Activated T-cell treated with anti-CD3 and anti-CD28 coated beads for 4 hours (primary cell): Measurements from ENCODE around the gene KMT5B.
A peak's percentile ranks its signal among the peaks of the same experiment; 100 is the strongest.

Source experiments
- DNase-seq: peaks from one replicate; pipeline ENCODE4 v3.0.0-alpha.2; 2020

KMT5B gene

GRCh38 chr11:68215524-68216170 lies 2.6 kb upstream of the KMT5B start:
- no peak for DNase-seq

DNA sequence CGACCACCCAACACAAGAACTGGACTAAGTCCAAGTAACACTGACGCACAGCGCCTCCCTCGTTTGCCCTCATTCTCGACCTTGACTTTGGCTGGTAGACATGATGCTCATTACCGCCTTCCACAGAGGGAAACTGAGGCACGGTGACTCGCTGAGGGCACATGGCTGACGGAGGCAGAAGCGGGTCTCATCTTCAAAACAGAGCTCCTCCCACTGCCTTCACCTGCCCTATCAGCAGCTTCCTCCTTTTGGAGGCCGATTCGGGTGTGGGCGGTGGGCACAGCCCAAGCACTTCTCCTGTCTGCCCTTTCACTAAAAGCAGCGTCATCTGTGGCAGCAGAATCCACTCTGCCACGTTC lies 2.0 kb upstream of the KMT5B start:
- DNase-seq = no peak

DNA sequence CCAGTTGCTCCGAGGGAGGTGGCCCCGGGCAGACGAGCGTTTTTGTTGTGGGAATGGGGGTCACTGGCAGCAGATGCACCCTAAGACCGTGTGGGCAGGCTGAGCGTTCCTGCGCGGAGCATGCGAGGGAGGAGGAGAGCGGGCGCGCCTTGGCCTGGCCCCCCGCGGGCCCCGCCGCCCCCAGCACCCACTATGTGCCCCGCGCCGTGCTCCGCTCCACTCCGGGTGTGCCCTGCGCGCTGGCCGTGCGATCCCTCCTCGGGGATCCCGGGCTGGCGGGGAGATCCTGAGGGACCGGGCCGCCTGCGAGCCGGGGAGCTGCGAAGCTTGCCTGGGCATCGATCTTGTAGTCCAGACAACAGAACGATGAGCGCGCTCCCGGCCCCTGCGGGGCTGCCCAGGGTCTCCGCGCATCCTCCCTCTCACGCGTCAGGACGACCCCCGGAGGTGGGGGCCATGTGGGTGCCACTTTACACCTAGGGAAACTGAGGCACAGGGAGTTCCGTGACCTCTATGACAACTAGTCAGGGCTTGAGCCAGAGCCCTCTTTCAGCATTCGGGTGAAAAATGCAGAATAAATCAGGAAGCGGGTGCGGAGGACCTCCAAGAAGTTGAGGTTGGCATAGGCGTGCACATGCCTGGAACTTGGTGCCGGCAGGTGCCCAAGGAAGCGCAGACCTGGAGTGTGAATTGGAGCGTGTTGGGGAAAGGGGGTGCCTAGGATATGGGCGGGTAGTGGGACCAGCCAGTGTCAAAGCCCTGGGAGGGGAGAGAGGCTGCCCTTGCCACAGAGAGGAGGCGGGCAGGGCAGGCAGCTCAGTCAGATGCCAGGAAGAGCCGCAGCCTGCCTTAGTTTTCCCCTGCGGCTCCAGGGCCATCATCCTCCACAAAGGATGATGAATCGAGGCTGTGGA lies 1.3 kb upstream of the KMT5B start:
- no peak for DNase-seq

DNA sequence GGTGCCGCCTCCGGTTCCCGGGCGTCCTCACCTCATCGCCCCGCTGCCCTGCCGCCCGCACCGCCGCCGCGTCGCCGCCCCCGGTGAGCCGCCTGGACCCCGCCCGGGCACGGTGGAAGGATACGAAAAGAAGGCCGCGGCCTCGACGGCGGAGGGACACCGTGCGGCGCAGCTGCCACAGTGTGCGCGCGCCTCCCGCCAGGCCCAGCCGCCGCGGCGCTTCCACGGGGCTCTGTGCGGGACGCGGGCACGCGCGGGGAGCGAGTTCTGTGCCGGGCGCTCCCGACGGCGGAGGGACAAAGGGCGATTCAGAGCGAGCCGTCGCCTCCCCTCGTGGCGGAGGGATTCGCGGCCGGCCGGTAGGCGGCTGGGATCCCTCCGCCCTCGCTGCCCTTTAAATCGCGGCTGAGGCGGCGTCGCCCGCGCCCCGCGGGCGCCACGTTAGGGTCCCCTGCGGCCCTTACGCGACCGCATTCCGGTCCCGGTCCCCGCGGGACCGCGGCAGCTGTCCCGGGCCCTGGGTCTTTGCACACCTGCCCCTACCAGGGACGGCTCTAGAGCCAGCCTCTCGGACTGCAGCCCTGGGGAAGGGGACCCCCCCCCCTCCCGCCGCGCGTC lies 568 bp upstream of the KMT5B start:
- DNase-seq = peak; percentile 71

GRCh38 chr11:68212421-68213134 lies 518 bp downstream of the KMT5B start:
- no peak for DNase-seq

- DNase-seq = no peak
Measured at GRCh38 chr11:68211546-68211945, 1.6 kb downstream of the KMT5B start.

DNA sequence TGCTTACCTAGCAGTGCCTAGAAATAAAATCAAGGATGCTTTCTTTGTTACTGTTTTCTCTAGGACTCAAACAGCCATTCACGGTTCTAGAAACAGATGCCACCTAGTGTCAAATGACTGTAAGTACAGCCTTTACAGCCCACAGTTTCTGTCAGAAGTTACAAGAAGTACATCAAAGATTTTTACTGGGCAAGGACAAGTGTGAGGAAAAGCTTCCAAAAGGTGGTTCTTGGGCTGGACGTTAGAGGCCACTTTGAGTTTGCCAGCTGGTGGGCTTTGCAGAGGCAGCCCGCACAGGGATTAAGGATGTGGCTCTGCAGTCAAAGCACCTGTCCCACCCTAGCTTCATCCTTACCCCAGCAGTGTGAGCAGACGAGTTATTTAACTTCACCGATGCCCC lies 6.9 kb downstream of the KMT5B start:
- no peak for DNase-seq

DNA sequence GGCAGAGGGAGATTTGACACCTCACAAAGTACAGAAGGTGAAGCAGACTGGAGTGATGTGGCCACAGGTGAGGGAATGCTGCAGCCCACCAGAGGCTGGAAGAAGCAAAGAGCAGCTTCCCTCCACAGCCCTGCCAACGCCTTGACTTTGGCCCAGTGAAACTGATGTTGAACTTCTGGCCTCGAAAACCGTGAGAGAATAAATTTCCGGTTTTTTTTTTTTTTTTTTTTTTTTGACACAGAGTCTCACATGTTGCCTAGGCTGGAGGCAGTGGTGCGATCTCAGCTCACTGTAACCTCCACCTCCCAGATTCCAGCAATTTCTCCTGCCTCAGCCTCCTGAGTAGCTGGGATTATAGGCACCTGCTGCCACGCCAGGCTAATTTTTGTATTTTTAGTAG lies 8.7 kb downstream of the KMT5B start:
- no peak for DNase-seq

DNA sequence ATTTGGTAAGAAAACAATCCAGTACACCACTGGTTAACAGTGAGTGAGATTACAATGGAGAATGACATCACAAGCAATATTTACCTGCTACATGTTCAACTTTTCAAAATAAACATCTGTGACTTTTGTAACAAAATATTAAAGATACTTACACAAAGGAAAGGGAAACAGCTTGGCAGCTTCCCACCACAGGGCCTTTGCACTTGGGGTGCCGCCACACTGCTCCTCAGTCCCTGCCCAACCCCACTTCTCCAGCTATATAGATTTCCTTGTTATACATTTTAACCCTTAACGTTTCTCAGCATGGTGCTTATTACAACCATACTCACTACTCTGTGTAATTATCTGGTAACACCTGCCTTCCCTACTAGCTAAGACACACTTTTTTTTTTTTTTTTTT lies 10.9 kb downstream of the KMT5B start:
- no peak for DNase-seq

DNA sequence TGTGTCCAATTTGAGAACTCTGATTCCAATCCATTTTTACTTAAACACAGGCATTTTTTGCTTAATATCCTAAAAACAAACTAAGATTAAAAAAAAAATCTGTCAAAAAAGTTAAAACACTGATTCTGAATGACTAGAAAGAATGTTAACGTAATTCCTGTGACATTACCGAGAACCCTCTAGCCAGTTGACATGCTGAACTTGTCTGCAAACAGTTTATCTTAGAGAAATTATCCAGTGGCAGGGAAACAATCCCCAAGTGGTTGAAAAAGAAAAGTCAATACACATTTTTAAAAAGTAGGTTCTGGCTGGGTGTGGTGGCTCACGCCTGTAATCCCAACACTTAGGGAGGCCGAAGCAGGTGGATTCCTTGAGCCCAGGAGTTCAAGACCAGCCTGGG lies 11.6 kb downstream of the KMT5B start:
- no peak for DNase-seq

- DNase-seq = no peak
Measured at GRCh38 chr11:68200639-68201038, 12.5 kb downstream of the KMT5B start.

DNA sequence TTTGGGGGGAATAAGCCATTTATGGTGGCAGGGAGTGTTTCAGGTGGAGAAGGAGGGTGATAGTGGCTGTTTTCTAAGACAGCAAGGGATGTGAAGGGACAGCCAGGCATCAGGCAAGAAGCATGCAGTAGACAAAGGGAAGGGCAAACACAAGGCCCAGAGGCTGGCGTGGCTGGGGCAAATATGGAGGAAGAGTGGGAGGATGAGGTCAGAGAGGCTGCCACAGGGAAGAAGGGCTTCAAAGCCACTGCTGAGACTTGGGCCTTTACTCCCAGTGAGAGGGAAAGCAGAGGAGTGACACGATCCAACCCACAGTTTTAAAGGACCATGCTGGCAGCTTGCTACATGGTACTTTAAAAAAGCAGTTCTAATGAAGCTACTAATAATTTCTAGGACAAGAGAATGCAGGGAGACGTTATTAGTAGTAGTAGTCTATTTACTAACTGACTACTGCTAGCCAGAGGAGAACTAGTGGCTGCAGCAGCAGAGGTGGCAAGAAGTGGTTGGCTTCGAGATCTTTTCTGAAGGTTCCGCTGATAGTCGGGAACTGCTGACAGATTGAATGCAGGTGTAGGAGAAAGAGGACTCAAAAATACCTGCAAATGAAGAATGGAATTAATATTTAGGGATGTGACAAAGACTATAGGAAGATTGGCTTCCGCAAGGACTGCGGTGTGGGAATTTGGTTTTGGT lies 13.7 kb downstream of the KMT5B start:
- DNase-seq = no peak

DNA sequence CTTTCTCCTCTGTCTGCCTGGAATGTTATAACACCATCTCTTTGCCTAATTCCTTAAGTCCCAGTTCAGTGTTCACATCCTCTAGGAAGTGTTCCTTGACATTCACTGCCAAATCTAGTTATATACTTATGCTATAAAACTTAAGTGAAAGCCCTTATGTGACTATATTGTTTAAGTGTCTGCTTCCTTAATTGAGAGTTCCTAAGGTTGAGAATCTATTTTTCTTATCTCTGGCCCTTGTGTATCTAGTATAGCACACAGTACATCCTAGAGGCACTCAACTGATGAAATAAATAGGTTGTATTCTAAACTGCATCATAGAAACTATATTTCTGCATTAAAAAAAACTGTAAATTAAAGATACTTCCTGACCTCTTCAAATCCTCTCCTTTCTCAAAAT lies 16.9 kb downstream of the KMT5B start:
- DNase-seq = no peak

DNA sequence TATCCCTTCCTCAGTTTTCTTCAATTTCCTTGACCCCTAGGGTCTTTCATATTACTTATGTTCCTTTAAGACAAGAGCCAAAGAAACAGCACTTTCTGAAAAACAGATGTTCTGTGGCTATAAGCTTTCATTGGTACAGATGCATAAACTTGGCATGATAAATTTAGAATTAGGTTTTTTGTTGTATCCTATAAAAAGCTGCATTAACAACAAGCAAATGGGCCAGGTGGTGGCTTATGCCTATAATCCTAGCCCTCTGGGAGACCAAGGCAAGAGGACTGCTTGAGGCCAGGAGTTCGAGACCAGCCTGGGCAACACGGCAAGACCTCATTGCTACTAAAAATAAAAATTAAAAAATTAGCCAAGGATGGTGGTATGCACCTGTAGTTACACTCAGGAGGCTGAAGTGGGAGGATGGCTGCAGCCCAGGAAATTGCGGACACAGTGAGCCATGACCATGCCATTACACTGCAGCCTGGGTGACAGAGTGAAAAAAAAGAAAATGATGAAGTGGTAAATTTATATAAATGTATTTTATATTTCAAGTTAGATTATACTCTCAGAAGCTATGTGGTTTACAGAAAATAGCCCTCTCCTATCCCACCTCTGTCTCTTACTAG lies 18.3 kb downstream of the KMT5B start:
- no peak for DNase-seq

DNA sequence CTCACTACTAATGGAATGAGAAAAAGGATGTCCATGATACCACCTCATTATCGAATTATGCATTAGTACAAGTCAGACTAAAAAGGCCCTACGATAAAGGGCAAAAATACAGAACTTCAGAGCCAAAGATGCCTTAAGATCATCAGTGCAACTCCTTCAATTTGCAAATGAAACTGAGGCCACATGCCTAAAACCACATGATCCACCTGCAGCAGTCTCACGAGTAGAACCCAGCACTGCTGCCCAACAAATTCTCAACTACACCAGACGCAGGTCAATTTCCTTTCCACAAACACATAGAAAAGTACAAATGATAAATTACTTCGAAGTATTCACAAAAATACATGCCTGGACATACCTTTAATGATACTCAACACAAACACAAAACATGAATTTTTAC lies 20.1 kb downstream of the KMT5B start:
- no peak for DNase-seq

DNA sequence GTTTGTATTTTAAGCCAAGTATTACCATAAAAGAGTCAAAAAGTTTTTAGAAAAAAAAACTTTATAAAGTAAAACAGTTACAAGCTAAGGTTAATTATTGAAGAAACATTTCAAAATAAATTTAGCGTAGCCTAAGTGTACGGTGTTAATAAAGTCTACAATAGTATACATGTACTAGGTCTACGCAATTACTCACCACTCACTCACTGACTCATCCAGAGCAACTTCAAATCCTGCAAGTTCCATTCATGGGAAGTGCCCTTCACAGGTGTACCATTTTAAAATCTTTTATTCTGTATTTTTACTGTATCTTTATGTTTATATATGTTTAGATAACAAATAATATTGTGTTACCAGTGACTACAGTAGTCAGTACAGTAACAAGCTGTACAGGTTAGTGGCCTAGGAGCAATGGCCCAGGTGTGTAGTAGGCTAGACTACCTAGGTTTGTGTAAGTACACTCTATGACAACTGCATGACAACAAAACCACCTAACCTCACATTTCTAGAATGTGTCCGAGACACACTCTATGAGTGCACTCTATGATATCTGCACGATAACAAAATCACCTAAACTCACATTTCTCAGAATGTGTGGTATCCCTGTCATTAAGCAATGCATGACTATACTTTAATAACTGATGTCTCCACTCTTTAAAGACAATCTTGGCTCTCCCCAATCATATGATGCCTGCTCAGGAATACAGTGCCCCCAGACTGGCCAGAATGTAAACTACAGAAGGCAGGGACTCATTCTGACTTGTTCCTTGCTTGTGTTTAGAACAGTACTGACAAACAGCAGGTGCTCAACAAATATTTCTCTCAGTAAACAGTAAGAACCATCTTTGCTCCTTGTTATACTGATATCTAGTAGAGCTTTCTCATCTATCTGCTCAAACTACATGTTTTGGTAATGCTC lies 21.2 kb downstream of the KMT5B start:
- DNase-seq = no peak

GRCh38 chr11:68189888-68190287 lies 23.2 kb downstream of the KMT5B start:
- no peak for DNase-seq

DNA sequence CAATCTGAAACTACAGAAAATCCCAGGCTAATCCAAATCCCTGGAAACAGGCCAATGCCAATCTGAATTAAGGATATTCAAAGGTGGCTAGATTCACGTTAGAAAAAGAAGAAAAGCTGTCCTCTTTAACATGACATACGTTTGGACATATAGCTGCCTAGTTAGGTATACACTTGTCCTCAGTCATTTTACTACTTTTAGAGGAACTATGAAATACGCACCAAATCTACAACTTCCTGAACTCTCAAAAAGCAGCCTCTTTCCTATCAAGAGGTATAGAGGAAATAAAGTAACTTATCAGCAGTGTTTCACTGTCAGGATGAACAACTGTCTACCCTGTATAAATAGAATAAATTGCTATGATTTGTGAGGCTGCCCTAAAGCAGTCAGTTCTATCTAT lies 24.0 kb downstream of the KMT5B start:
- DNase-seq = no peak

GRCh38 chr11:68186061-68186460 lies 27.0 kb downstream of the KMT5B start:
- no peak for DNase-seq

- DNase-seq = no peak
Measured at GRCh38 chr11:68181719-68182451, 31.2 kb downstream of the KMT5B start.

DNA sequence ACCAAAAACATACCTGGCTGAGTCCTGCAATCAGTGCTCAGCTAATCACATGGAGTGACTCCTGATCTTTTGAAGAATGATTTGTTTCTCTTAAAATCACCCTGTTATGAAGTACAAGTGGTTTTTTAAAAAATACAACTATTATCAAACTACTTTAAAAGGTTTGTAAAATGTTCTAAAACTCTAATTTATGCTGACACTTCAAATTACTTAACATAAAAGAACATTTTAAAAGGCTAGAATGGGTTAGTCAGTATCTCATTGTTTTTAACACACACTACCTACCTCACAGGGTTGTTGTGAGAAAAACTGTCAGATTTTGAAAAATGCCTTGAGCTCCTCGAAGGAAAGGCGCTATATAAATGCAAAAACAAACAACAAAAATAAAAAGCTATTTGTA lies 33.2 kb downstream of the KMT5B start:
- DNase-seq = no peak
